Astrocyte of the cerebellum (primary cell): Measurements from ENCODE around the gene FRS3.

ENCODE experiments used
- DNase-seq: peaks from one replicate; pipeline ENCODE4 v3.0.0-alpha.2; 2011; ENCODE audit warnings: low read depth
- H3K4me3 ChIP-seq: 2 replicates; pipeline ENCODE4 v1.5.1; 2011; ENCODE audit warnings: mild to moderate bottlenecking, low read depth, low read length, moderate library complexity
- in situ Hi-C: cut with HindIII; loops from 2 replicates; pipeline ENCODE4 v1.10.0; 2017; ENCODE audit warnings: low sequenced_read_pairs
- TF ChIP-seq, protein P1 (sequence below): IDR thresholded peaks from 2 replicates; pipeline ENCODE4 v1.5.1; 2012; ENCODE audit warnings: low read length, low read depth, moderate library complexity, mild to moderate bottlenecking; ENCODE audit errors: missing control alignments

Gene FRS3, protein sequence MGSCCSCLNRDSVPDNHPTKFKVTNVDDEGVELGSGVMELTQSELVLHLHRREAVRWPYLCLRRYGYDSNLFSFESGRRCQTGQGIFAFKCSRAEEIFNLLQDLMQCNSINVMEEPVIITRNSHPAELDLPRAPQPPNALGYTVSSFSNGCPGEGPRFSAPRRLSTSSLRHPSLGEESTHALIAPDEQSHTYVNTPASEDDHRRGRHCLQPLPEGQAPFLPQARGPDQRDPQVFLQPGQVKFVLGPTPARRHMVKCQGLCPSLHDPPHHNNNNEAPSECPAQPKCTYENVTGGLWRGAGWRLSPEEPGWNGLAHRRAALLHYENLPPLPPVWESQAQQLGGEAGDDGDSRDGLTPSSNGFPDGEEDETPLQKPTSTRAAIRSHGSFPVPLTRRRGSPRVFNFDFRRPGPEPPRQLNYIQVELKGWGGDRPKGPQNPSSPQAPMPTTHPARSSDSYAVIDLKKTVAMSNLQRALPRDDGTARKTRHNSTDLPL

DNA sequence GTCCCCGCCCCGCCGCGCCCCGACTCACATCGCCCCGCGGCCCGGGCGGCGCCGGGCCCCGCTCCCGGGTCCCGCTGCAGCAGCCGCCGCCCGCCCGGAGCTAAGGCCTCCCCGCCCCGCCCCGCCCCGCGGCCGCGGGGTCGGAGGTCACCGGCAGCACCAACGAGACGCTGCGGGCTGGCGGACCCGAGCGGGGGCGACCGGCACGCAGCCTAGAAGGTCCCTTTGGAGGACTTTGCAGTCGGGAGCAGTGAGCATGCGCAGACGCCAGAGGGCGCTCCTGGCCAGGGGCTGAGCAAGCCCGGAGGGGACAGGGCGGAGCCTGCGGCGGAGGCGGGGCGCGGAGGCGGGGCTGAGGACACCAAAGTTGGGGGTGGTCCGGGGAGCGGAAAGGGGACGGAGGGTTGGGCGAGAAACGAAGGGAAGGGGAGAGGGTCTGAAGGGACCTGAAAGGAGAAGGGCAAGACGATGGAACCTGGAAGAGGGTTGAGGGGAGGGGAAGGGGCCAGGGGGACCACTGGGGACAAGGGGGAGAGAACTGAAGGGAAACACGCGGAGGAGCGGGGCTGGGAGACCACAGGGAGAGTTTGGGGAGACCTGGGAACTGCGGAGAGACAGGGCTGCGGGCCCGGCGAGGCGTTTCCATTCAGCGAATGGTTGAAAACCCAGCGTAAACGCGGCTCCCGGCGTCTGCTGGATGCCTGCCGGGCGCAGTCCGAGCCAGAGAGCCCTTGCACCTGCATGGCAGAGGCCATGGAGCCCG is at the start of gene FRS3:
TSS of gene FRS3 (minus strand) at position 113 of the 763 bp plus-strand sequence. CDS start 2,913 bp downstream, outside the sequence.
- peak; percentile 85 for DNase-seq
- TF ChIP-seq, protein P1, sequence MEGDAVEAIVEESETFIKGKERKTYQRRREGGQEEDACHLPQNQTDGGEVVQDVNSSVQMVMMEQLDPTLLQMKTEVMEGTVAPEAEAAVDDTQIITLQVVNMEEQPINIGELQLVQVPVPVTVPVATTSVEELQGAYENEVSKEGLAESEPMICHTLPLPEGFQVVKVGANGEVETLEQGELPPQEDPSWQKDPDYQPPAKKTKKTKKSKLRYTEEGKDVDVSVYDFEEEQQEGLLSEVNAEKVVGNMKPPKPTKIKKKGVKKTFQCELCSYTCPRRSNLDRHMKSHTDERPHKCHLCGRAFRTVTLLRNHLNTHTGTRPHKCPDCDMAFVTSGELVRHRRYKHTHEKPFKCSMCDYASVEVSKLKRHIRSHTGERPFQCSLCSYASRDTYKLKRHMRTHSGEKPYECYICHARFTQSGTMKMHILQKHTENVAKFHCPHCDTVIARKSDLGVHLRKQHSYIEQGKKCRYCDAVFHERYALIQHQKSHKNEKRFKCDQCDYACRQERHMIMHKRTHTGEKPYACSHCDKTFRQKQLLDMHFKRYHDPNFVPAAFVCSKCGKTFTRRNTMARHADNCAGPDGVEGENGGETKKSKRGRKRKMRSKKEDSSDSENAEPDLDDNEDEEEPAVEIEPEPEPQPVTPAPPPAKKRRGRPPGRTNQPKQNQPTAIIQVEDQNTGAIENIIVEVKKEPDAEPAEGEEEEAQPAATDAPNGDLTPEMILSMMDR: peak; percentile 91
- H3K4me3 ChIP-seq: peak within 1 kb of the TSS; percentile 64
- in situ Hi-C loops: loop anchor here (25.0 kb wide), 1 partner anchor 782 kb away; the partner anchor contains the start of gene UBR2

DNA sequence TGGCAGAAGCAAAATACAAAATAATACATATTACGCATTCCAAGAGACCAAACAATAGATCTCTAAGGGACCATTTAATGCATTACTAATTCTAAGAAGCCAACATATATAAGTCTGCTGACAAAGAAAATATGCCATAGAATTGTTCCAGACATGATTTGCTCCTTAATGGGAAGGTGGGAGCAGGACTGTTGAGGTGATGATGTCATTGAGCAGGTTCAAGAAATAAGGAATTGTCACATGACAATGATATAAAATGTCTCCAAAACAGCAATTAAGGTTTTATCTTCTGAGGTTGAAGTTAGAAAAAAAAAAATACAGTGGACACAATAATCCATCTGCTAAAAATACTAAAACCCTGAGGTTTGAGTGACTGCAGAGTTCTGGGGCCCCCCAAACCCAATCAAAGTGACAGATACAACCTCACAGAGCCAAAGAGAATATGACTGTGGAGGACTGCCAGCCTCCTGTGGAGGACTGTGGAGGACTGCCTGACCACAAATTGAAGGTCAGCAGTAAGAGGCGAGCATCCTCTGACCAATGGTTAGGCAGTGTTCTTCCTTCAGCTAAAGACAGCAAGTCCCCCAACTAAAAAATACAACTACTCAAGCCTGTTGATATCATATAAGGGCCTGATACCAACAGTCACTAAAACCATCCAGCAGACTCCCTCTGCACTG is 46.8 kb upstream of the FRS3 start:
- no peak overlapping the region for H3K4me3 ChIP-seq
- no peak for DNase-seq
- TF ChIP-seq, protein P1: no peak
- in situ Hi-C loops: no loop called here

DNA sequence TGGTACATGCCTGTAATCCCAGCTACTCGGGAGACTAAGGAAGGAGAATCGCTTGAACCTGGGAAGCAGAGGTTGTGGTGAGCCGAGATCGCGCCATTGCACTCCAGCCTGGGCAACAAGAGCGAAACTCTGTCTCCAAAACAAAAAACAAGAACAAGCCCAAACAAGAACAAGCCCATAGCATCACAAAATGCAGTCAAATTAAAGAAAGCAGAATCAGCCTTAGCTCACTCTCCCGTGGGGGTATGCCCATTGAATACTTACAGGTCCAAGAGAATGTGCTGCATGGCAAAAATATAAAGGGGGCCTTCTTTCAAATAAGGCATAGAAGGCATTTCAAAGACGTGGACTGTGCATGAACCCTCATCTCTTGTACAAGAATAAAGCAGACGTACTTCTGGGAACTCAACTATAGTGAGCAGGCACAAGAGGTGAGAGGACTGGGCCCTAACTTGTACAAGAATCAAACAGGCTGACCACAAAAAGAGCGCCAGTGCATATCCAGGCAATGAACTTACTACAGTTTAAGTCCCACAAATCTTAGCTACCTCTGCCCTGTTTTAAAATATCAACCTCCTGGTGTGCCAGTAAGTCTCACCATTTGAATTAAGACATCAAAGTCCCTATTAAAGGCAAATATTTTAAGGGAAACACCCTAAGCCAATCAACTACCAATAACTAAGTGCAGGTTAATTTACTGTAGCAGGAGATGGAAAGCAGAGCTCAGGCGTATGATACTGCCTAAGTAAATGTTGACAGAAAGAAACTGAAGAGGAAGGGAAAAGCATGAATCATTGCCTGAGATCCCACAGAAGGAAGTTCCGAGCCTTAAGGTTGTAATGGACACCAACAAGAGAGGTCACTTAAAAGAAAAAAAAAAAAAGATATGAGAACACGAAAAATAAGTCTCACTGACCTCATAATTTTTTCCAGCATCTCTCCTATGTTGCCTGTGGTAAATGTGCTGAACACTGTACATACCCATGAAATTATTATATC is 45.2 kb upstream of the FRS3 start:
- TF ChIP-seq, protein P1: no peak
- no peak for DNase-seq
- no peak overlapping the region for H3K4me3 ChIP-seq
- in situ Hi-C loops: no loop called here

DNA sequence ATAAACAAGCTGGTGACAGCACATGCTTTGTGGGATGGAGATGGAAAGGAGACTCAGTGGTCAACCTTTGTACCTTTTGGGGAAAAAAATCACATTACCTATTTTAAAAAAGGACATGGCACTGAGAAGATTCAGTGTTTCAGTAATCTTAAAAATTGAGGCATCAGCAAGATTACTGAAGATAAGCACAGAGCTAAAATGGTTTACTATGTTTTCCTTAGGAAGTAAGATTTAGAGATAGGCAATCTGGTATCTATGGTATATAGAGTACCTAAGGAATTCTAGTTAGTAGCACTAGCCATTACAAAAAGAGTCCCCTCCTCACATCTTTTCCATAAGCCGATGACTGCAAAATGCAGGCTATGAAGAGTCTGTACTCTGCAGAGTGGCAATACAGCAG is 43.5 kb upstream of the FRS3 start:
- DNase-seq: no peak

DNA sequence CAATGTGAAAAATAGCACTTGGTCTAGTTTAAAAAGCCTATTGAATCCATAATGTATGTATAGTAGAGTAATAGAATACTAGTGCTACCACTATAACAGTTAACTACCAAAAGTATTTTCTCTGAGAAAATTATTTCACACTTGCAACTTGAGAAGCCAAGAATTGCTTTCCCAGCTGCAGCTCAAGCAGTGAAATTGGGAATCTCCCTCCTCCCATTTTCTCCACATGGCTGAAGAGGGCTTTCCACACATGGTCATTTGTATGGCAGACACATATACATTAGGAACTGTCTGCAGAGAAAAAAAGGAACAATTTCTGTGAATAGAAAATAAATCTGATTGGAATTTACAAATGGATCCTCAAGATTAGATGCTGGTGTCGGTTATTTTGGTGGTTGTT is 42.3 kb upstream of the FRS3 start:
- no peak overlapping the region for H3K4me3 ChIP-seq
- in situ Hi-C loops: no loop called here
- TF ChIP-seq, protein P1: no peak
- no peak for DNase-seq

More for the DNA sequence above, 43.5 kb upstream of the FRS3 start:
- no peak overlapping the region for H3K4me3 ChIP-seq
- TF ChIP-seq, protein P1: no peak
- in situ Hi-C loops: no loop called here
